K562 (cell line): ENCODE data around the gene KARS1.

ENCODE experiments used
- CHCHD3 ChIP-seq: fragments of 250-450 bp; sonication (Bioruptor Pico); IDR thresholded peaks from 2 replicates; pipeline ENCODE4 v2.1.2; 2022; ENCODE audit warnings: mild to moderate bottlenecking
- EZH2 ChIP-seq: IDR thresholded peaks from 2 replicates; pipeline ENCODE4 v1.6.1; 2012; ENCODE audit warnings: low read depth, mild to moderate bottlenecking, inconsistent platforms, low read length, borderline replicate concordance
- FOXM1 ChIP-seq, 2 experiments: fragments of 450-650 bp in 1 of 2; sonication (generic) in 1 of 2; formaldehyde crosslinking in 1 of 2; IDR thresholded peaks; 2 replicates each; pipeline versions ENCODE4 v1.6.1 to v1.9.0; 2017 to 2022; ENCODE audit warnings: low read depth in 2 of 2, mild to moderate bottlenecking in 2 of 2, missing genetic modification reagents in 1 of 2, moderate library complexity in 1 of 2
- NFE2 ChIP-seq: IDR thresholded peaks from 2 replicates; pipeline ENCODE4 v1.6.1; 2014; ENCODE audit warnings: antibody characterized with exemption, low read depth
- POLR2A ChIP-seq: fragments of 450-650 bp; conservative IDR thresholded peaks from 2 replicates; pipeline ENCODE4 v1.6.1; 2016
- TEAD1 ChIP-seq, 2 experiments: fragments of 450-650 bp in 1 of 2; sonication (generic) in 1 of 2; formaldehyde crosslinking; IDR thresholded peaks; 2 replicates each; pipeline versions ENCODE4 v1.4.0 to v1.8.0; 2020 to 2022; ENCODE audit warnings: mild to moderate bottlenecking in 2 of 2, missing genetic modification reagents in 1 of 2
- TSC22D4 ChIP-seq: fragments of 450-650 bp; IDR thresholded peaks from 2 replicates; pipeline ENCODE4 v1.6.1; 2016; ENCODE audit warnings: missing genetic modification characterization, missing biosample characterization, control low read depth
- TF ChIP-seq, protein P1 (sequence below): sonication (generic); formaldehyde crosslinking; IDR thresholded peaks from 2 replicates; pipeline ENCODE4 v1.8.1; 2023; ENCODE audit warnings: mild to moderate bottlenecking, missing genetic modification reagents
- TF ChIP-seq, protein P2 (sequence below), 3 experiments: IDR thresholded peaks in 2 of 3; conservative IDR thresholded peaks in 1 of 3; 2 replicates each; pipeline ENCODE4 v1.5.1; 2011 to 2012; ENCODE audit warnings: low read length in 3 of 3, mild to moderate bottlenecking in 3 of 3, control low read depth in 2 of 3, improper control_type of control experiment in 1 of 3, inconsistent platforms in 1 of 3, low read depth in 1 of 3, mixed read lengths in 1 of 3, moderate library complexity in 1 of 3; ENCODE audit not compliant: insufficient read depth in 2 of 3
- TF ChIP-seq, protein P3 (sequence below): fragments of 250-450 bp; sonication (Bioruptor Pico); IDR thresholded peaks from 2 replicates; pipeline ENCODE4 v1.8.0; 2021; ENCODE audit warnings: mild to moderate bottlenecking, moderate library complexity

DNA sequence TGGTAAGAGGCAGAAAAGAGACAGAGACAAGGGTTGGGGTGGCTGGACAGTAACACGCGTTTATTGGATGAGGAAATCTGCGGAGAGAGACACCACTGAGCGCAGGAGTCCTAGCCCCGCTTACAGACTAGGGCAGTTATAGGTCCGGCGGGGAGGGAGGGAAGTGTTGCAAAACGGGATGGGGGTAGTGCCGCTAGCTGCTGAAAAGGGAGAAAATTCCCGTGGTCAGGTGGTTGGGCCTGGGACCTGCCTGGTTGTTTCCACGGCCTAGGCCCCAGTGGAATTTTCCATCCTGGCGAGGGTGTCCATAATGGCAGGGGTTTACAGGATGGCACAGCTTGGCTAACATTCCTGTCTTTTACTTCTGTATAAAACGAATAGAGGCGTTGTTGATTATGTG is 34.8 kb upstream of the KARS1 start:
- TF ChIP-seq NFE2 (no peak), TSC22D4 (tag) (no peak), FOXM1 (IDR thresholded peaks at IDR 0.05; ENCODE audit: low read depth) (no peak), FOXM1 (CRISPR knock-in tag; IDR thresholded peaks at IDR 0.05; ENCODE audit: low read depth) (no peak), POLR2A (no peak), TEAD1 (CRISPR knock-in tag; IDR thresholded peaks at IDR 0.05) (no peak), EZH2 (no peak), CHCHD3 (CRISPR knock-in tag) (no peak)
- TF ChIP-seq, protein P1, sequence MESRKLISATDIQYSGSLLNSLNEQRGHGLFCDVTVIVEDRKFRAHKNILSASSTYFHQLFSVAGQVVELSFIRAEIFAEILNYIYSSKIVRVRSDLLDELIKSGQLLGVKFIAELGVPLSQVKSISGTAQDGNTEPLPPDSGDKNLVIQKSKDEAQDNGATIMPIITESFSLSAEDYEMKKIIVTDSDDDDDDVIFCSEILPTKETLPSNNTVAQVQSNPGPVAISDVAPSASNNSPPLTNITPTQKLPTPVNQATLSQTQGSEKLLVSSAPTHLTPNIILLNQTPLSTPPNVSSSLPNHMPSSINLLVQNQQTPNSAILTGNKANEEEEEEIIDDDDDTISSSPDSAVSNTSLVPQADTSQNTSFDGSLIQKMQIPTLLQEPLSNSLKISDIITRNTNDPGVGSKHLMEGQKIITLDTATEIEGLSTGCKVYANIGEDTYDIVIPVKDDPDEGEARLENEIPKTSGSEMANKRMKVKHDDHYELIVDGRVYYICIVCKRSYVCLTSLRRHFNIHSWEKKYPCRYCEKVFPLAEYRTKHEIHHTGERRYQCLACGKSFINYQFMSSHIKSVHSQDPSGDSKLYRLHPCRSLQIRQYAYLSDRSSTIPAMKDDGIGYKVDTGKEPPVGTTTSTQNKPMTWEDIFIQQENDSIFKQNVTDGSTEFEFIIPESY (CRISPR knock-in tag) = no peak
- TF ChIP-seq, protein P2, sequence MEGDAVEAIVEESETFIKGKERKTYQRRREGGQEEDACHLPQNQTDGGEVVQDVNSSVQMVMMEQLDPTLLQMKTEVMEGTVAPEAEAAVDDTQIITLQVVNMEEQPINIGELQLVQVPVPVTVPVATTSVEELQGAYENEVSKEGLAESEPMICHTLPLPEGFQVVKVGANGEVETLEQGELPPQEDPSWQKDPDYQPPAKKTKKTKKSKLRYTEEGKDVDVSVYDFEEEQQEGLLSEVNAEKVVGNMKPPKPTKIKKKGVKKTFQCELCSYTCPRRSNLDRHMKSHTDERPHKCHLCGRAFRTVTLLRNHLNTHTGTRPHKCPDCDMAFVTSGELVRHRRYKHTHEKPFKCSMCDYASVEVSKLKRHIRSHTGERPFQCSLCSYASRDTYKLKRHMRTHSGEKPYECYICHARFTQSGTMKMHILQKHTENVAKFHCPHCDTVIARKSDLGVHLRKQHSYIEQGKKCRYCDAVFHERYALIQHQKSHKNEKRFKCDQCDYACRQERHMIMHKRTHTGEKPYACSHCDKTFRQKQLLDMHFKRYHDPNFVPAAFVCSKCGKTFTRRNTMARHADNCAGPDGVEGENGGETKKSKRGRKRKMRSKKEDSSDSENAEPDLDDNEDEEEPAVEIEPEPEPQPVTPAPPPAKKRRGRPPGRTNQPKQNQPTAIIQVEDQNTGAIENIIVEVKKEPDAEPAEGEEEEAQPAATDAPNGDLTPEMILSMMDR (IDR thresholded peaks at IDR 0.05 in 2 of 3, conservative IDR thresholded peaks at IDR 0.05 in 1 of 3; ENCODE audit: insufficient read depth in 2 of 3, low read depth in 1 of 3, low read length in 3 of 3) = no peak
- TF ChIP-seq, protein P3, sequence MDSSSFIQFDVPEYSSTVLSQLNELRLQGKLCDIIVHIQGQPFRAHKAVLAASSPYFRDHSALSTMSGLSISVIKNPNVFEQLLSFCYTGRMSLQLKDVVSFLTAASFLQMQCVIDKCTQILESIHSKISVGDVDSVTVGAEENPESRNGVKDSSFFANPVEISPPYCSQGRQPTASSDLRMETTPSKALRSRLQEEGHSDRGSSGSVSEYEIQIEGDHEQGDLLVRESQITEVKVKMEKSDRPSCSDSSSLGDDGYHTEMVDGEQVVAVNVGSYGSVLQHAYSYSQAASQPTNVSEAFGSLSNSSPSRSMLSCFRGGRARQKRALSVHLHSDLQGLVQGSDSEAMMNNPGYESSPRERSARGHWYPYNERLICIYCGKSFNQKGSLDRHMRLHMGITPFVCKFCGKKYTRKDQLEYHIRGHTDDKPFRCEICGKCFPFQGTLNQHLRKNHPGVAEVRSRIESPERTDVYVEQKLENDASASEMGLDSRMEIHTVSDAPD (CRISPR knock-in tag) = no peak
